GM21367 (cell line): Measurements from ENCODE around the gene TMEM38A.
A peak's percentile ranks its signal among the peaks of the same experiment; 100 is the strongest.
"Not testable (repeated sequence)": the region's sequence is repeated elsewhere in the genome, so short reads cannot be mapped to it uniquely, and the experiment has no call there.

Experiments used
- ATAC-seq: cut with Tn5 transposase; IDR thresholded peaks from one replicate; pipeline ENCODE4 v1.9.1; 2021; ENCODE audit not compliant: unreplicated experiment

The TMEM38A gene

GRCh38 chr19:16637535-16637934, 23.4 kb upstream of the TMEM38A start:
- no peak for ATAC-seq

- ATAC-seq: no peak
Measured at GRCh38 chr19:16638666-16639065, 22.3 kb upstream of the TMEM38A start.

GRCh38 chr19:16640951-16641350, 20.0 kb upstream of the TMEM38A start:
- no peak for ATAC-seq

DNA sequence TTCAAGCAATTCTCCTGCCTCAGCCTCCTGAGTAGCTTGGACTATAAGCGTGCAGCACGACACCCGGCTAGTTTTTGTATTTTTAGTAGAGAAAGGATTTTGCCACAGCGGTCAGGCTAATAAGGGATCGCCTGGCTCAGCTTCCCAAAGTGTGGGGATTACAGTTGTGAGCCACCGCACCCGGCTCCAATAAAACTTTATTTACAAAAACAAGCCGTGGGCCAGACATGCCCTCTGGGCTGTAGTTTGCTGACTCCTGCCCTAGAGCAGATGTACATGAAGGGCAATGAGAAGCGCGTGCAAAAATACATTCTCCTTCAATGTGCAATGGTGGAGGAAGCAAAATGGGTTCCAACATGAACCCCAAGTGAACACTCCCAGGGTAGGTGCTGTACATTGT, 19.2 kb upstream of the TMEM38A start:
- ATAC-seq: no peak

- ATAC-seq: no peak
Measured at GRCh38 chr19:16645140-16645539, 15.8 kb upstream of the TMEM38A start.

DNA sequence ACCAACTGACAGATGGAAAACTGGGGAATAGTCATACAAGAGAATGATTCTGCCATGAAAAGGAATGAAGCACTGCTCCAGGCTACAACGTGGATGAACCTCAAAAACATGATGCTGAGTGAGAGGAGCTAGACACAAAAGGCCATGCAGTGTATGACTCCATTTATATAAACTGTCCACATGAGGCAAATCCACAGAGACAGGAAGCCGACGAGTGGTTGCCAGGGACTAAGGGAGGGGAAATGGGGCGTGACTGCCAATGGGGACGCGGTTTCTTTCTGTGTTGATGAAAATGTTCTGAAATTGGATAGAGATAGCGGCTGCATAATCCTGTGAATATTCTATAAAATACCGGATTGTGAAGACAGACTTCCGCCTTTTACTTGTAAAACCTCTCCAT, 11.2 kb upstream of the TMEM38A start:
- no peak for ATAC-seq

DNA sequence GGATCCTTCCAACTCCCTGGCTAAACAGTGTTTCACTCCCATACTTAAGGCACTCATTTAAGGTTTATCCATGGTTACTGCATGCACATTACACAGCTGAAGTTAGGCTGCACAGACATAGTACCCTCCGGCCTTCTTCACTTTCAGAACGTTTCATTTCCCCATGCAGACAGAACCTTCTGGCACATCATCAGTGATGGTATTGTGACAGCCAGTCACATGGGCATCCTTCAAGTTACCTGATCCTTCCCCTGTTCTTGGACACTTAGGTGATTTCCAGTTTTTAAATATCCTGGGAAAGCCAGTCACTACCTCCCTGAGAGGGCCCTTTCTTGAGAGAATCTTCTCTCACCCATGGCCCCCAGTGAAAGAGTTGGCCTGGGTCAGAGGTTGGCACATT, 10.1 kb upstream of the TMEM38A start:
- ATAC-seq: no peak

DNA sequence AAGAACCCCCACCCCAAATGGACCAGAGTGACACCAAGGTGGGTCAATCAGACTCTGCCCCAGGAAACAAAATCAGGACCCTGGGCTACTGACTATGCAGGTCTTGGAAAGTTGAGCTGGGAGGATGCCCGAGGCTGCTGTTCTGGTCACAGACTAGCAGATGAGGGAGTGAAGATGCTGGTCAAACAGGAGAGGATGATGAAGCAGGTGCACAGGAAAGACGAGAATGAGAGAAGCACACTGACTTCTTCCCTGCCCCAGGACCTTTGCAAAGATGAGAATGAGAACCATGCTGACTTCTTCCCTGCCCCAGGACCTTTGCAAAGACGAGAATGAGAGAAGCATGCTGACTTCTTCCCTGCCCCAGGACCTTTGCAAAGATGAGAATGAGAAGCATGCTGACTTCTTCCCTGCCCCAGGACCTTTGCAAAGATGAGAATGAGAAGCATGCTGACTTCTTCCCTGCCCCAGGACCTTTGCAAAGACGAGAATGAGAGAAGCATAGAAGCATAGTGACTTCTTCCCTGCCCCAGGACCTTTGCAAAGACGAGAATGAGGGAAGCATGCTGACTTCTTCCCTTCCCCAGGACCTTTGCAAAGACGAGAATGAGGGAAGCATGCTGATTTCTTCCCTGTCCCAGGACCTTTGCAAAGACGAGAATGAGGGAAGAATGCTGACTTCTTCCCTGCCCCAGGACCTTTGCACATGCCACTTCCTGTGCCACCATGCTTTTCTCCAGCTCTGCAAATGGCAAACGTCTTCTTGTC, 9.3 kb upstream of the TMEM38A start:
- not testable (repeated sequence) for ATAC-seq

DNA sequence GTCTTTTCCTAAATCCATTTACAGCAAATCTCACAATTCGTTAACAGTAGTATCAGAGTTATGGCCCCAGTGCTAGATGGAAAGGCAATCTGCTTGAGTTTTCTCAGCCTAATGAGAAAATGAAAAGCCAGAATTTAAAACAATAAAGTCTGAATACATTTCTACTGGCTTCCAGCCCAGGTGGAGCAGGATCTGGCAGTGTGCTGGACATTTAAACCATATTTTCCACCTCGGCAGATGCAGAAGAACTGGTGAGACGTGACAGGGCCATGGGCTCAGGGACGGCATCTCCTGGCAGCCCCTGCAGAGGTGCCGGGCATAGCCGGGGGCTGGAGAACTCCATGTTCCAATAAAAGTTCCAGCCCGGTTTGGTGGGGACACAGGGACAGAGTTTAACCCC, 8.1 kb upstream of the TMEM38A start:
- ATAC-seq: no peak

GRCh38 chr19:16654140-16654539, 6.8 kb upstream of the TMEM38A start:
- ATAC-seq: no peak

DNA sequence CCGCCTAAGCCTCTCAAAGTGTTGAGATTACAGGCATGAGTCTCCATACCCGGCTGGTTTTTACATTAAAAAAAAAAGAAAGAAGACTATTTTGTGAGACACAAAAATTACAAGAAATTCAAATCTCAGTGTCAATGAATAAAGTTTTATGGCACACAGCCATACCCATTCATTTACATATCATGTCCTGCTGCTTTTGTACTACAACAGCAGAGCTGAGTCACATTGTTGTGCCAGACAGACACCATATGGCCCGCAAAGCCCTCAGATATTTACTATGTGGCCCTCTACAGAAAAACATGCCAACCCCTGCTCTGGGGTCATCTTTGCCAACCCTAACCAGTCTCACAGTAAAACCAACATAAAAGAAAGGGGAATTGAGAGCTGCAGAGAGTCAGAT, 6.3 kb upstream of the TMEM38A start:
- no peak for ATAC-seq

DNA sequence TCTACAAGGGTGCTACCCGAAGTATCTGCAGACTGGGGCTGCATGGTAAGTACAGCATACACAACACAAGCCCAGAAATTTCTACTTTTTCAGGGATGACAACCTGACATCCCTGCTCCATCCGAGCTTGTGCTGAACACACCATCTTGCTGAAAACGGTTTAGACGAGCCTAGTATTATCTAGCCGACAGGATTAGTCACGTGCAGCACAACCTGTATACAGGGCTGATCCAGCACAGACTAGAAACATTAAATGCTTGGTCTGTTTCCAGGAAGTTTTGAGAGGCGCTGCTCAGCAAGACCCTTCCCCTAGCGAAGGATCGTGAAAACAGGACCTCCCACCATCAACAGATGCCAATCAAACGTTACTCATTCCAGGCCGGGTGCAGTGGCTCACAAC, 5.2 kb upstream of the TMEM38A start:
- ATAC-seq: no peak

GRCh38 chr19:16657384-16657783, 3.6 kb upstream of the TMEM38A start:
- no peak for ATAC-seq

GRCh38 chr19:16659464-16659831, 1.5 kb upstream of the TMEM38A start:
- ATAC-seq: no peak

GRCh38 chr19:16659832-16660708, 869 bp upstream of the TMEM38A start, which contains the start of gene SMIM7:
SMIM7 (minus strand) TSS chr19:16660144; CDS start chr19:16660110, 34 bp downstream.
- ATAC-seq: peak; percentile 78

GRCh38 chr19:16661480-16662034, 618 bp downstream of the TMEM38A start:
- ATAC-seq: no peak

- ATAC-seq: no peak
Measured at GRCh38 chr19:16668176-16668575, 7.2 kb downstream of the TMEM38A start.

DNA sequence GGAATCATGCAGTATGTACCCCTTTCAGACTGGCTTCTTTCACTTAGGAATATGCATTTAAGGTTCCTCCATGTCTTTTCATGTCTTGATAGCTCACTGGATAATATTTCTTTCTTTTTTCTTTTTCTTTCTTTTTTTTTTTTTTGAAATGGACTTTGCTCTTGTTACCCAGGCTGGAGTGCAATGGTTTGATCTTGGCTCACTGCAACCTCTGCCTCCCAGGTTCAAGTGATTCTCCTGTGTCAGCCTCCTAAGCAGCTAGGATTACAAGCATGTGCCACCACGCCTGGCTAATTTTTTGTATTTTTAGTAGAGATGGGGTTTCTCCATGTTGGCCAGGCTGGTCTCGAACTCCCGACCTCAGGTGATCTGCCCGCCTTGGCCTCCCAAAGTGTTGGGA, 7.8 kb downstream of the TMEM38A start:
- not testable (repeated sequence) for ATAC-seq

- no peak for ATAC-seq
Measured at GRCh38 chr19:16670291-16670690, 9.4 kb downstream of the TMEM38A start.

DNA sequence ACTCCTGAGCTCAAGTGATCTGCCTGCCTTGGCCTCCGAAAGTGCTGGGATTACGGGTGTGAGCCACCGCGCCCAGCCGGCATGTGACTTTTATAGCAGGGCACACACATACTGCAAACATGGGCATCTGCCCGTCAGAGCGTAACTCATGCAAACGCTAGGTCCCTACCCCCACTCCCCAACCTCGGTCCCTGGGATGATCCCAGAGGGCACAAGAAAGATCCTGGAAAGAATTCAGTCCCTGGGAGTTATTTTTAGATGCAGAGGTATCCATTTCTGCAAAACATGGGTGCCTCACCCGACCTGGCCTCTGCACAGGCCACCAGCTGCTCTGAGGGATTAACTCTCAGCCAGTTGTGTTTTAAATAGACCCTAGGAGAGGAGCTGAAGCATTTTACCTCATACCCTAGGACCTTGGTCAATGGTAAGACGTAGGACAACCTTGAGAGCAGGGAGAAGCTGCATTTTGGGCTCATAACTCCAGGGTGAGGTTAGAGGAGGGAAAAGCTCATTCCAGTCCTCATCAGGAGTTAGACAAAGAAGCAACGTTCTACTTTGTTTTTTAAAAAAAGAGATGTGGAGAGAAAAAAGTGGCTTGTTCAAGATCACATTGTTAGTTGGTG, 10.8 kb downstream of the TMEM38A start:
- no peak for ATAC-seq

DNA sequence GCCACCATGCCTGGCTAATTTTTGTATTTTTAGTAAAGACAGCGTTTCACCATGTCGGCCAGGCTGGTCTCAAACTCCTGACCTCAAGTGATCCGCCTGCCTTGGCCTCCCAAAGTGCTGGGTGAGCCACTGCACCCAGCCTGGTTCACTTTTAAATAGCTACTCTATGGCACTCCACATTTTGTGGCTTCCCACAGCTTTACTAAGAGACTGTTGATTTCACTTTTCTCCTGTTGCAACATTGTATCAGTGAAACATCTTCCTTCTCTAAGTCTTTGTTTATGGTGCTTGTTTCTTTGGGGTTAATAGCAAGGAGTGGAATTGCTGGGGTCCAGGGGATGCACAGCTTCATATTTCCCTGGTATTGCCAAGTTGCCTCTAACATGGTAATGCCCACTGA, 12.3 kb downstream of the TMEM38A start:
- no peak for ATAC-seq
